ENCODE measurements around the gene FRY.

GRCh38 chr13:32024750-32025149 is 6.8 kb upstream of the FRY start:
- TF ChIP-seq POLR2AphosphoS5 (IDR thresholded peaks at IDR 0.05; ENCODE audit: low read depth, low read length) = no peak
- TF ChIP-seq POLR2A (IDR thresholded peaks at IDR 0.05; ENCODE audit: insufficient read depth in 1 of 2, low read depth in 2 of 2, low read length in 2 of 2) = no peak
- no peak for TF ChIP-seq TCF7 (IDR thresholded peaks at IDR 0.05; ENCODE audit: low read depth)
- TF ChIP-seq HCFC1 (IDR thresholded peaks at IDR 0.05; ENCODE audit: low read depth, low read length) = no peak
- no peak for TF ChIP-seq ZBTB34 (CRISPR knock-in tag; IDR thresholded peaks at IDR 0.05)
- TF ChIP-seq EZH2 (conservative IDR thresholded peaks at IDR 0.05; ENCODE audit: low read depth, low read length) = no peak
- TF ChIP-seq SYNCRIP (IDR thresholded peaks at IDR 0.05; ENCODE audit: insufficient read depth, low read depth, low read length) = no peak
- no peak for TF ChIP-seq FOXP4 (CRISPR knock-in tag; IDR thresholded peaks at IDR 0.05)
- no peak for TF ChIP-seq ATF3 (CRISPR knock-in tag; IDR thresholded peaks at IDR 0.05)
- TF ChIP-seq GTF3A (CRISPR knock-in tag; conservative IDR thresholded peaks at IDR 0.05) = no peak

Data from HepG2 (cell line).